IPS-NIHi7 (cell line): Measurements from ENCODE around the gene DDRGK1.

ENCODE experiments used
- DNase-seq: peaks from one replicate; pipeline ENCODE4 v3.0.0; 2012; ENCODE audit warnings: mixed read lengths; ENCODE audit errors: extremely low spot score

DDRGK1 gene

DNA sequence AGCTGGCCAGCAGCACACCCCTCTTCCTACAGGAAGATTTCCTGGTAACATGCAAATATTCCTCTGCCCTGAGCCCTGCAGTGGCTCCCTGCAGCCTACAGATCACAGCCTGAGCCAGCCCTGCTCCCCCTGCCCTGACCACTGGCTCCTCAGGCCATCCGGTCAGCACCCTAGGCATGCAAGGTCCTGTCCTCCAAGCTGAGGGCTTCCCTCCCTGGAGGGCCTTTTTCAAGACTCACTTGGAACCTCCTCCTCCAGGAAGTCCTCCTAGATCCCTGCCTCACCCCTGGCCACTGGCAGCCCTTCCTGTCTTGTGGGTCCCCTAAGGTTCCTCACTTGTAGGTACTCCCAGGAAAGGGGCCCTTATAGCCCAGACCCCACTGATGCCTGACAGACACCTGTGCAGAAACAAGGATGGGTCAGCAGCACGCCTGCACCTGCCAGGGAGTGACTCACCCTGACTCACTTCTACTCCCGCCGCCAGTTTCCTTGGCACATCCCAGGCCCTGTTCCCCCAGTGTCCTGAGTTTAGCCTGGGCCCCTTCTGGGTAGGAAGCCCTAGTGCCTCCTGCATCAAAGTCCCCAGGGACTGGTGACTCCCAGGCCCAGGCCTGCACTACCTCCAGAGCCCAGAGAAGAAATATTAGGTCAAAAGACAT is 31.3 kb upstream of the DDRGK1 start:
- DNase-seq: no peak

- no peak for DNase-seq
Observed at GRCh38 chr20:3233991-3234498, 29.6 kb upstream of the DDRGK1 start.

- DNase-seq: no peak
Observed at GRCh38 chr20:3233131-3233990, 28.9 kb upstream of the DDRGK1 start.

GRCh38 chr20:3231889-3232588 is 27.6 kb upstream of the DDRGK1 start:
- DNase-seq: no peak

- no peak for DNase-seq
Observed at GRCh38 chr20:3231116-3231515, 26.6 kb upstream of the DDRGK1 start.

- DNase-seq: no peak
Observed at GRCh38 chr20:3229798-3230197, 25.3 kb upstream of the DDRGK1 start.

GRCh38 chr20:3229158-3229557 is 24.7 kb upstream of the DDRGK1 start:
- no peak for DNase-seq

- DNase-seq: no peak
Observed at GRCh38 chr20:3228750-3229032, 24.2 kb upstream of the DDRGK1 start.

DNA sequence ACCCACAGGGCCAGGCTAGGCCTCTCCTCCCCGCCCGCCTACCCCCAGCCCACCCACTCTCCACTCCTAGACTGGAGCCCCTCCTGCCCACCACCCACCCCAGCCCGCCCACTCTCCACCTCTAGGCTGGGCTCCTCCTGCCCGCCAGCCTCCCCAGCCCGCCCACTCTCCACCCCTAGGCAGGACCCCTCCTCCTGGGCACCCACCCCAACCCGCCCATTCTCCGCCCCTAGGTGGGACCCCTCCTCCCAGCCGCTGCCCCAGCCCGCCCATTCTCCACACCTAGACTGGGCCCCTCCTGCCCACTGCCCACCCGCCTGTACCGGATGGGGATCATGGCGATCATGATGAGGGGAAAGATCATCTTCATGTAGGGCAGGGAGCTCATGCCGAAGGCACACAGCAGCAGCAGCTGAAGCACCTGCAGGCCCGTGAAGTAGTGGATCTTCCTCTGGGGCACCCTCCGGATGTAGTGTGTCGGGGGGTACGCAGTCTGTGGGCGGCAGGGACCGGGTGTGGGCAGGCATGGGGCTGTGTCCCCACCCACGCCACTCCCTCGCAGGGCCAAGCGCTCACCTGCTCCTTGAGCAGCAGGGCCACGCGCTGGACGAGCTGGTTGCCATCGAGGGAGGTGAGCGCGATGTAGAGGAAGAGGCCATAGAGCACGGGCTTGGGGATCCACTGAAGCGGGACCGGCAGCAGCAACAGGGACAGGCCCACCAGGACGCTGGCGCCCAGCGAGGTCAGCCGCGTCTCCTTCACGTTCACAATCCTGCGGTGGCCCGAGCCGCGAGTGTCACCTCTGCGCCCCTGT is 23.7 kb upstream of the DDRGK1 start:
- DNase-seq: peak; percentile 66

- DNase-seq: no peak
Observed at GRCh38 chr20:3227506-3227905, 23.0 kb upstream of the DDRGK1 start.

DNA sequence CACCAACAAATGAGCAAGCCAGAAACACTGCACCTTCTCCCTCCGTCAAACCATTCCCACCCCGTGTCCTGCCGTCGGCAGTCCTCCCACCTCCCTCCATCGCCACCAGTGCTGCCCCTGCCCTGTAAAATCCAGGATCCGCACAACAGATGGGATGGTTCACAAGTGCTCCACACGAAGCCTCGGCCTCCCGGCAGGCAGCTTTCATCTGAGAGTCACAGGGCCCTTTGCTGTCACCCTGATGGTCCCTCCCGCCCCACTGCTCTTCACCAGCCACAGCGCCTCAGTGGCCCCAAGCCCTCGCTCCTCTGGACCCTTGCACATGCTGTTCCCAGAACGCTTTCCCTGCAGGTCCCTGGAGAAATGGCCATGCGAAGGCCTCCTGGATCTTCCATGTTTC is 22.4 kb upstream of the DDRGK1 start:
- no peak for DNase-seq

GRCh38 chr20:3226093-3226492 is 21.6 kb upstream of the DDRGK1 start:
- DNase-seq: no peak

GRCh38 chr20:3224681-3225421 is 20.4 kb upstream of the DDRGK1 start:
- DNase-seq: no peak

DNA sequence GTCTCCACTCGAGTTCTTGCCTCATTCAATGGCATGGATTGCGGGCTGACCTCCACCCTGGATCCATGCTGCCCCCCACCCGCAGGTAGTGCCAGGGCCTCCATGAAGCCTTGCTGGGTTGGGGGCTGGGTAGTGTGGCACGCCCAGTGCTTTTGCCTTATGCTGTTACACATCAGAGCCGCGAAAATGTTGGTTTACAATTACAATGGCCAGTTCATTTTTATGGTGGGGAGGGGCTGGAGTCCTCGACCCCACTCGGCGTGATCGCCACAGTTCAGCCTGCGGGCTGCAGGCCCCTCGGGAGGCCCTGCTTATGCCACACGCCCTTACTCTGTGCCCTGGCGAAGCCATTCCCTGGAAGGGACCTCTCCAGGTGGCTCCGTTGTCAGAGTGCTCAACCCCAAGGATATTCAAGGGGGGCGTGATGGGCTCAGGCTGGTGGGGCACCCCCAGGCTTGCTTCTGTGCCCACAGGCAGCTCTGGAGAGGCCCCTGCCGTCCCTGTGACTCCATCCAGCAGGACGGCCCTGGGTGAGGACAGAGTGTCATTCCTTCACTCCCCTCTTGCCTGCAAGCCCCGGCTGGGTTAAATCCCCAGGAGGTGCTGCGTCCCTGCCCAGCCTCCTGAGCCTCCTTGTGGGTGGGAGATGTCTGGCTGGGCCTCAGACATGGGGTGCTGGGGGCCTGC is 19.7 kb upstream of the DDRGK1 start:
- DNase-seq: no peak

- DNase-seq: no peak
Observed at GRCh38 chr20:3223651-3223993, 19.1 kb upstream of the DDRGK1 start.

DNA sequence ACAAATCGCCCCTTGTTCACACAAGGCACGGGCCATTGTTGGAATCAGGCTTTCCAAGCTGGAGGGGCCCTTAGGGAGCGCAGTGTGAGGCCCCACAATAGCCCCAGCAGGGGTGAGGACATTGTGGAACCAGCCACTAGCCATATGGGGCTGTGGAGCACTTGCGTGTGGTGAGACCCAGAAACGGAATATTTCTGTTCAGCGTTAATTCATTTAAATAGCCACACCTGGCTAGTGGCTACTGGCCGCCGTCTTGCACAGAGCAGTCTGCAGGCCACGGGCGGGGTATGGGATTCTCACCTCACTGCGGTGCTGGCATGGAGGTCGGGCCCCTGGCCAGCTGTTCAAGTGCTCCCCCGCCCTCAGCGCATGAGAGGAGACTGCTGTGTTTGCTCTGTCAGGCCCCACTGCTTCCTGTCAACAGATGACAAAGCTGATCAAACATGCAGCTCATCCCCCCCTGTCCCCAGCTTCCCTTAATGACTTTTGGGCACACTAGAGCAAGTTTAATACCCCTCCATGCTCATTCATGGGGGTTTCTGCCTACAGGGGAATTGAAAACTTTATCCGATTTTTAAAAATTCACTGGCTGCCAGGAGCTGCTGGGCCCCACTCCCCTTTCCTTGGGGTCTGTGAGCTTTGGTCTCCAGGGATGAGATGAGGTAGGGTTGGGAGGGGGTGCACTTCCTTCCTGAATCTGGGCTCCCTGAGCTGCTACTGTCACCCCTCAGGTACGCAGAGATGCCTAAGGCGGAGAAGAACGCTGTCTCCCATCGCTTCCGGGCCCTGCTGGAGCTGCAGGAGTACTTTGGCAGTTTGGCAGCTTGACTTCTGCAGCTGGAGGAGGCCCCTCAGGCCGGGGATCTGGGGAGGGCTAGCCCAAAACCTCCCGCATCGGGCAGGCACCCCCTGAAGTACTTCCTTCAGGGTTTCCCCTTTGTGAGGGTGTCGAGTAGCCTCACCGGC is 18.4 kb upstream of the DDRGK1 start:
- no peak for DNase-seq

DNA sequence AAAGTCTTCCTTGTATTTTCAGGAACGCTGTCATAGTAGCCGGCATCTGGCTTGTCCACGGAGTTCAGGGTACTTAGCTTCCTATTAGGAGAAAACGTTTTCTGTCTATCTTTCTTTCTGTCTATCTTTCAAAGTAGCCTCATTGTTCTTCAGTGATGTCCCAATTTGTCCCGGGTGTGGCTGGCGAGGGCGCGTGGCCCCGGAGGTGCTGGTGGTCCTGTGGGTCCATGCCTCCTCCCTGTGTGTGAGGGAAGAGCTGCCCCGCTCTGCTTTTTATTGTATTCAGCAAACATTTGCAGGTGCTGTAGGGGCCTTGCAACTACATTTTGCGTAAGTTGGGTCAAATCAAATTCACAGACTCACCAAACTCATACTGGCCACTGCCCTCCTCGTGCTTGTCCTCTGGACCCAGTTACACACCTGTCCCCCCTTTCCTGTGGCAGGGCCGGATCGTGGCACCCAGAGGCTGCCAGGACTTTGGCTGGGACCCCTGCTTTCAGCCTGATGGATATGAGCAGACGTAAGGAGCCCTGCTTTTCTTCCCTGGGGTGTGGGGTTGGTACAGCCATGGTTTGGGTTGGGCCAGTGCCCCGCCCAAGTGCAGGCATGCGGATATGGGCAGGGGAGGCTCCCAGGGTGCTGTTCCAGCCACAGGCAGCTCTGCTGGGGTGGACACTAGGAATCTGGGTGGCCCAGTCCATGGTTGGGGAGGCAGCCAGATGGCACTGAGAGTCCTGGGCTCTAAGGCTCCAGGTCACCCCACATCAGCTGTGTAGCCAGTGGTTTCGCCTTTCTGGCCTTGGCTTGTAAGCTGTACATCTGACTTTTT is 17.1 kb upstream of the DDRGK1 start:
- no peak for DNase-seq

DNA sequence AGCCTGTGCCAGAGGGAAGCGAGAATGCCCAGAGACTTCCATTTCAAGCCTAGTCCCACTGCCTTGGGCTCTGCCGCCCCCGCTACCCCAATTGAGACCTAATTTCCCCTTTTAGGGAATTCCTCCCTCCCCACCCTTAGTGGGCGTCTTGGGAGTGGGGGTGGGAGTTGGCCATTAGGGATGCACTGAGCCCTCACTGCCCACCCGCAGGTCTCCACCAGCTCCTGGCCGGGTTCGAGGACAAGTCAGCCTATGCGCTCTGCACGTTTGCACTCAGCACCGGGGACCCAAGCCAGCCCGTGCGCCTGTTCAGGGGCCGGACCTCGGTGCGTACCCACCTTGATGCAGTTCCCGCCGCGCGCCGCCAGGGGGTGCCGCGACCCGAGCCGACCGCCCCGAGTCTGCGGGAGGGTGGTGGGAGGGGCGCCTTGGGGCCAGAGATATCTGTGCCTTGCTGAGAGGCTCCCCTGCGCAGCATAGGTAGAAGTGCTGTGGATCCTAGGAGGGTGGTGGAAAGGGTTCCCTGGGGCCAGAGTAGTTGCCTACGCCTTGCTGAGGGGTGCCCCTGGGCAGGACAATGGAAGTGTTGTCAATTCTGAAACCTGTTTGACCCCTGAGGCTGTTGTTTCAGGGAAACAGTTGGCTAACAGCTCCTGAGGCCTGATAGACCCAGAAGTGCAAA is 14.0 kb upstream of the DDRGK1 start:
- DNase-seq: peak; percentile 93
